GM21367 (cell line): ENCODE results near the gene IDUA.
"Not testable (repeated sequence)": the region's sequence is repeated elsewhere in the genome, so short reads cannot be mapped to it uniquely, and the experiment has no call there.

Source experiments
- ATAC-seq: cut with Tn5 transposase; IDR thresholded peaks from one replicate; pipeline ENCODE4 v1.9.1; 2021; ENCODE audit not compliant: unreplicated experiment

Gene IDUA

GRCh38 chr4:1043162-1043561 is 56.3 kb downstream of the IDUA start:
- no peak for ATAC-seq

- ATAC-seq = no peak
These were observed 57.0 kb downstream of the IDUA start for GRCh38 chr4:1043651-1044468.

GRCh38 chr4:1044469-1045192 is 57.8 kb downstream of the IDUA start:
- no peak for ATAC-seq

GRCh38 chr4:1045193-1045594 is 58.4 kb downstream of the IDUA start:
- ATAC-seq = no peak

GRCh38 chr4:1045595-1046201 is 58.9 kb downstream of the IDUA start:
- ATAC-seq = no peak

GRCh38 chr4:1046581-1047011 is 59.8 kb downstream of the IDUA start:
- not testable (repeated sequence) for ATAC-seq

GRCh38 chr4:1047106-1047975 is 60.5 kb downstream of the IDUA start:
- no peak for ATAC-seq

GRCh38 chr4:1047976-1048772 is 61.3 kb downstream of the IDUA start:
- ATAC-seq = no peak

GRCh38 chr4:1048773-1049590 is 62.1 kb downstream of the IDUA start:
- no peak for ATAC-seq

- no peak for ATAC-seq
These were observed 62.7 kb downstream of the IDUA start for GRCh38 chr4:1049591-1049905.

- ATAC-seq = no peak
These were observed 63.8 kb downstream of the IDUA start for GRCh38 chr4:1050486-1051213.

- ATAC-seq = no peak
These were observed 64.6 kb downstream of the IDUA start for GRCh38 chr4:1051472-1051871.

- no peak for ATAC-seq
These were observed 65.4 kb downstream of the IDUA start for GRCh38 chr4:1052231-1052671.

GRCh38 chr4:1053080-1053661 is 66.3 kb downstream of the IDUA start:
- no peak for ATAC-seq

- not testable (repeated sequence) for ATAC-seq
These were observed 67.0 kb downstream of the IDUA start for GRCh38 chr4:1053891-1054290.
